ENCODE measurements around the gene C1QTNF9B. TPM values are rescaled to one million over a fixed set of nuclear protein-coding genes. Genes with fewer than 3 reads are reported as not detected.
A peak's percentile ranks its signal among the peaks of the same experiment; 100 is the strongest.

Gene C1QTNF9B
- total RNA-seq, 2 donors from 2014 or later = not detected

DNA sequence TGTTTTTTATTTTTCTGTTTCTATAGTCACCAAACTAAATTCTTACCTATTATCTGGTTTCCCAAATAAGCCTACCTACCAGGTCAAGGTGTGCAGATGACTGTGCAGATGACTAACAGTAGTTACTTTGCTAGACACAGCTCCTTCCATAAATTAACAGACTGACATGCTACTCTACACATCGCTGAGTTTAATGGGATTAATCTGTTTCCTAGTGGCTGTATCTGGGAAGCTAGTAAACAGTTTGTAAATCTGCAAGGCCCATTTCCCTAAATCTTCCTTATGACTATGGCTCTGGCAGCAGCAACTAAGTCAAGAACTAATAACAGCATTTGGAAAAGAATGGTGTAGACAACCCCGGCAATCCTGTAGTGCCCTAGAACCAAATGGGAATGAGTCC is 36.0 kb downstream of the C1QTNF9B start:
- no peaks in the 10 kb centered on the region for H3K27me3 Mint-ChIP-seq
- DNase-seq = no peak
- H3K27ac Mint-ChIP-seq = no peak overlapping the region
- H3K36me3 Mint-ChIP-seq (ENCODE audit: low read depth) = peaks cover 12% of the 10 kb centered on the region
- no peak overlapping the region for H3K4me3 Mint-ChIP-seq
- no peaks in the 10 kb centered on the region for H3K9me3 ChIP-seq (ENCODE audit: control insufficient read depth, low read length, poor library complexity, severe bottlenecking)
- ATAC-seq = no peak
- H3K4me1 Mint-ChIP-seq = peaks cover 12% of the 10 kb centered on the region

DNA sequence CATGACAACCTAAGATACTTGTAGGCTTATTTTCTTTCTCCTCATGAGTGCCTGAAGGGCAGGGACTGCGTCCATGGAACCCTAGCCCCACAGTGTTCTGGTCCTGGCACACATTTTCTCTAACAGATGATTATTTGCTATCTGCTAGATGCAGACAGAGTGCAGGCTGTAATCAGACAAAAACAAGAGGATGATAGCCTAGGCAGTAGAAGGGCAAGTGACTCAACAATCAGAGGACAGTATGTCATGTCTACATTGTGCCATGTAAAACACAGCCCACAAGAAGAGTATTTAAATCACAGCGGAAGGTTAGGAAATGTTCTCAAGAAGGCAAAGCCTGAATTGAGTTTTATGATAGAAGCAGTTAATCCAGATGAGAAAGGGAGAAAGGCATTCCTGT is 37.4 kb downstream of the C1QTNF9B start:
- H3K36me3 Mint-ChIP-seq (ENCODE audit: low read depth) = peaks cover 15% of the 10 kb centered on the region
- no peaks in the 10 kb centered on the region for H3K9me3 ChIP-seq (ENCODE audit: control insufficient read depth, low read length, poor library complexity, severe bottlenecking)
- H3K4me1 Mint-ChIP-seq = peaks cover 13% of the 10 kb centered on the region
- no peaks in the 10 kb centered on the region for H3K27me3 Mint-ChIP-seq
- H3K27ac Mint-ChIP-seq = no peak overlapping the region
- H3K4me3 Mint-ChIP-seq = no peak overlapping the region
- ATAC-seq = no peak
- no peak for DNase-seq

DNA sequence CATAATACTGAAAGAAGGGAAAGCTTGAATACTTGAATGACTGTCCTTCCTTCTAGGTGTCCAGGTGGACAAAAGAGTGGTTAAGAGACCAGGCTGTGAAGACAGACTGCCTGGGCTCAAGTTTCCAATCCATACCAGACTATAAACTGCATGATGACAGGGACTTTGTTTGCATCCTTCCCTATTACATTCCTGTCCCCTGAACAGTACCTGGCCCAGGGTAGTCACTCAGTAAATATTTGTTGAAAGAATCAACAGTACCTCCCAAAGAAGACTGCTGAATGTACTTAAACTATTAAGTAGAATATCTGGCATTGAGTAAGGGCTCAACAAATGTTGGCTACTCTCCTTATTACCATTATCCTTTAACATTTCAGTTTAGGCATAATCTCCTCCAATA is 37.8 kb downstream of the C1QTNF9B start:
- H3K9me3 ChIP-seq (ENCODE audit: control insufficient read depth, low read length, poor library complexity, severe bottlenecking) = no peaks in the 10 kb centered on the region
- ATAC-seq (no peak), DNase-seq (no peak)
- no peaks in the 10 kb centered on the region for H3K27me3 Mint-ChIP-seq
- H3K27ac Mint-ChIP-seq = no peak overlapping the region
- peaks cover 13% of the 10 kb centered on the region for H3K4me1 Mint-ChIP-seq
- H3K4me3 Mint-ChIP-seq = no peak overlapping the region
- peaks cover 15% of the 10 kb centered on the region for H3K36me3 Mint-ChIP-seq (ENCODE audit: low read depth)

- peak overlapping the region; percentile 21 for H3K27ac Mint-ChIP-seq
- H3K4me3 Mint-ChIP-seq = no peak overlapping the region
- H3K9me3 ChIP-seq (ENCODE audit: control insufficient read depth, low read length, poor library complexity, severe bottlenecking) = no peaks in the 10 kb centered on the region
- DNase-seq (no peak), ATAC-seq (no peak)
- H3K36me3 Mint-ChIP-seq (ENCODE audit: low read depth) = peaks cover 15% of the 10 kb centered on the region
- no peaks in the 10 kb centered on the region for H3K27me3 Mint-ChIP-seq
- H3K4me1 Mint-ChIP-seq = peaks cover 13% of the 10 kb centered on the region
Measured at GRCh38 chr13:23858546-23858945, 38.8 kb downstream of the C1QTNF9B start.

- no peak overlapping the region for H3K27ac Mint-ChIP-seq
- H3K4me1 Mint-ChIP-seq = peaks cover 13% of the 10 kb centered on the region
- H3K9me3 ChIP-seq (ENCODE audit: control insufficient read depth, low read length, poor library complexity, severe bottlenecking) = no peaks in the 10 kb centered on the region
- H3K27me3 Mint-ChIP-seq = no peaks in the 10 kb centered on the region
- DNase-seq = no peak
- peaks cover 15% of the 10 kb centered on the region for H3K36me3 Mint-ChIP-seq (ENCODE audit: low read depth)
- ATAC-seq = no peak
- no peak overlapping the region for H3K4me3 Mint-ChIP-seq
Measured at GRCh38 chr13:23856008-23856750, 41.1 kb downstream of the C1QTNF9B start.

DNA sequence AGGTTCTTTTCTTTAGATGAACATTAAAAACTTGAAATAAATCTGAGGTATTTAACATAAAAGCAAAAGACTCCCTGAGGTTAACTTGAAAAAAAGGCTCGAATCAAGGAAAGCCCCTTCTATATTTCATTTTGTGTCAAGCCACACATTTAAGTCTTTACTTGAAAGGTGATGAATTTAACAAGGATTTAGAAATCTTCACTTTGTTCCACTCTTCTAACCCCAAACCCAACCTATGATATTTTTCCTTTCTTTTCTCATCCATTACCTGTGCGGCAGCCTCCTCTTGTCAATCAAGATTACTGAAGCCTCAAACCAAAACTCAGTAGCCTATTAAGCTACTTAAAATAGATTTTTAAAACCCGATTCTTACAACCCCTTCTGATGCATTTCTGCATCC is 41.9 kb downstream of the C1QTNF9B start:
- no peaks in the 10 kb centered on the region for H3K9me3 ChIP-seq (ENCODE audit: control insufficient read depth, low read length, poor library complexity, severe bottlenecking)
- Mint-ChIP-seq H3K27me3 (no peaks in the 10 kb centered on the region), H3K36me3 (ENCODE audit: low read depth) (peaks cover 15% of the 10 kb centered on the region), H3K27ac (no peak overlapping the region), H3K4me3 (no peak overlapping the region), H3K4me1 (peaks cover 13% of the 10 kb centered on the region)
- ATAC-seq (no peak), DNase-seq (no peak)

DNA sequence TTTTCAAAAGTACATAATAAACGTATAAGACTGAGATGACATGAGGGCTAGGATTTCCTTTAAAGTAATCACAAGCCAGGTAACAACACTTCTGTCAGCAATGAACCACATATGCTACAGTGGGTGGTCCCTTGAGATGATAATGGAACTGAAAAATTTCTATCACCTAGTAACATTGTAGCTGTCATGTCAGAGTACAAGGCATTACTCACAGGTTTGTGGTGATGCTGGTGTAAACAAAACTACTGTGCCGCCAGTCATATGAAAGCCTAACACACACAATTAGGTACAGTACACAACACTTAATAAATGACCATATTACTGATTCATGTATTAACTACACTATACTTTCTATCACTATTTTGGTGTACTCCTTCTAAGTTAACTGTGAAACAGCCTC is 45.0 kb downstream of the C1QTNF9B start:
- DNase-seq (no peak), ATAC-seq (no peak)
- Mint-ChIP-seq H3K27ac (no peak overlapping the region), H3K4me3 (no peak overlapping the region), H3K4me1 (peaks cover 15% of the 10 kb centered on the region), H3K36me3 (ENCODE audit: low read depth) (peaks cover 18% of the 10 kb centered on the region), H3K27me3 (no peaks in the 10 kb centered on the region)
- no peaks in the 10 kb centered on the region for H3K9me3 ChIP-seq (ENCODE audit: control insufficient read depth, low read length, poor library complexity, severe bottlenecking)

GRCh38 chr13:23851106-23851505 is 46.2 kb downstream of the C1QTNF9B start:
- Mint-ChIP-seq H3K36me3 (ENCODE audit: low read depth) (peaks cover 22% of the 10 kb centered on the region), H3K27me3 (no peaks in the 10 kb centered on the region), H3K4me3 (no peak overlapping the region), H3K27ac (no peak overlapping the region), H3K4me1 (peaks cover 18% of the 10 kb centered on the region)
- DNase-seq = no peak
- no peak for ATAC-seq
- no peaks in the 10 kb centered on the region for H3K9me3 ChIP-seq (ENCODE audit: control insufficient read depth, low read length, poor library complexity, severe bottlenecking)

GRCh38 chr13:23850134-23850533 is 47.2 kb downstream of the C1QTNF9B start:
- Mint-ChIP-seq H3K27ac (no peak overlapping the region), H3K36me3 (ENCODE audit: low read depth) (peaks cover 20% of the 10 kb centered on the region), H3K27me3 (no peaks in the 10 kb centered on the region), H3K4me1 (peaks cover 21% of the 10 kb centered on the region), H3K4me3 (no peak overlapping the region)
- no peak for ATAC-seq
- DNase-seq = no peak
- H3K9me3 ChIP-seq (ENCODE audit: control insufficient read depth, low read length, poor library complexity, severe bottlenecking) = no peaks in the 10 kb centered on the region

- Mint-ChIP-seq H3K36me3 (ENCODE audit: low read depth) (peaks cover 20% of the 10 kb centered on the region), H3K27ac (no peak overlapping the region), H3K4me1 (peaks cover 22% of the 10 kb centered on the region), H3K27me3 (no peaks in the 10 kb centered on the region), H3K4me3 (no peak overlapping the region)
- DNase-seq = no peak
- no peak for ATAC-seq
- H3K9me3 ChIP-seq (ENCODE audit: control insufficient read depth, low read length, poor library complexity, severe bottlenecking) = no peaks in the 10 kb centered on the region
Measured at GRCh38 chr13:23849670-23850069, 47.6 kb downstream of the C1QTNF9B start.

- Mint-ChIP-seq H3K27me3 (no peaks in the 10 kb centered on the region), H3K4me1 (peaks cover 29% of the 10 kb centered on the region), H3K4me3 (no peak overlapping the region), H3K36me3 (ENCODE audit: low read depth) (peaks cover 23% of the 10 kb centered on the region), H3K27ac (no peak overlapping the region)
- ATAC-seq (no peak), DNase-seq (no peak)
- no peaks in the 10 kb centered on the region for H3K9me3 ChIP-seq (ENCODE audit: control insufficient read depth, low read length, poor library complexity, severe bottlenecking)
Measured at GRCh38 chr13:23848646-23849141, 48.6 kb downstream of the C1QTNF9B start.

DNA sequence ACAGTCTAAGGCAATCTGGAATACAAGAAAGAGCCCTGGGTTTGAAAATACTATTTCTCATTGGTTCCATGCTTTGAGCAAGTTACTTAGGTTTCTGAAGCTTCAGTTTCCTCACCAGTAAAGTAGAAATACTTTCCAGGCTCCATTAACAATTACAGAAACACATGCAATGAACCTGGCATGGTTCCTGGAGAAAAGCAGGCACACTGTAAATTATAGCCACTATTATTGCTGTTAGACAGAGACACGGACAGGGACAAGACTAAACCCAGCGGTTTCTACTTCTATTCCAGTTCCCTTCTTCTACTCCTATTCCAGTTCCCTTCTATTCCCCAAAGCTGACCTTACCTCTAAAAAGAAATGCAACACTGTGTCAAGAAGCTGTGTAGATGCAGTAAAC is 49.3 kb downstream of the C1QTNF9B start:
- ATAC-seq = no peak
- Mint-ChIP-seq H3K4me1 (peaks cover 32% of the 10 kb centered on the region), H3K36me3 (ENCODE audit: low read depth) (peaks cover 26% of the 10 kb centered on the region), H3K27me3 (no peaks in the 10 kb centered on the region), H3K4me3 (no peak overlapping the region), H3K27ac (no peak overlapping the region)
- DNase-seq = no peak
- no peaks in the 10 kb centered on the region for H3K9me3 ChIP-seq (ENCODE audit: control insufficient read depth, low read length, poor library complexity, severe bottlenecking)

DNA sequence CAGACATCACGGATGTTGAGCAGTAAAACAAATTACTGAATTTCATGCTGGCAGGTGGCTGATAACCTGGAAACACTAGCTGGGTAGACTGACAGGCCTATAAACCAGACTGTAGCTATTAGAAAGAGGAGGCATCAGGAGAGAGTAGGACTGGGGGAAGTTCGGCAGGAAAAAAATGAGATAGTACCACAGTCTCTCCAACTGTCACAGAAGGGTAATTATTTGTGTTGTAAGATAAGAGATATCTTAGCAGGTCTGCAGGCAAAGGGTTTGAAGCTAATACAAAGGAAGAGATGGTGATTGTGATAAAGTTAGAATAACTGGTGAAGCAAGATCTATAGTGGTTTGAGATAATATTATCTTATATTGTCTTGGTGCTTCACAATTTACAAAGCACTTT is 49.8 kb downstream of the C1QTNF9B start:
- H3K36me3 Mint-ChIP-seq (ENCODE audit: low read depth) = peaks cover 26% of the 10 kb centered on the region
- H3K4me1 Mint-ChIP-seq = peaks cover 32% of the 10 kb centered on the region
- H3K4me3 Mint-ChIP-seq = no peak overlapping the region
- ATAC-seq (no peak), DNase-seq (no peak)
- no peaks in the 10 kb centered on the region for H3K9me3 ChIP-seq (ENCODE audit: control insufficient read depth, low read length, poor library complexity, severe bottlenecking)
- no peaks in the 10 kb centered on the region for H3K27me3 Mint-ChIP-seq
- H3K27ac Mint-ChIP-seq = peak overlapping the region; percentile 54

GRCh38 chr13:23845105-23845725 is 52.1 kb downstream of the C1QTNF9B start:
- no peak overlapping the region for H3K4me3 Mint-ChIP-seq
- DNase-seq = no peak
- no peak overlapping the region for H3K27ac Mint-ChIP-seq
- no peaks in the 10 kb centered on the region for H3K9me3 ChIP-seq (ENCODE audit: control insufficient read depth, low read length, poor library complexity, severe bottlenecking)
- H3K36me3 Mint-ChIP-seq (ENCODE audit: low read depth) = peaks cover 25% of the 10 kb centered on the region
- ATAC-seq = no peak
- peaks cover 31% of the 10 kb centered on the region for H3K4me1 Mint-ChIP-seq
- no peaks in the 10 kb centered on the region for H3K27me3 Mint-ChIP-seq
